Smooth muscle cell (in vitro differentiated cells): Measurements from ENCODE around the gene MAP7. TPM values are rescaled to one million over a fixed set of nuclear protein-coding genes. Genes with fewer than 3 reads are reported as not detected.
A peak's percentile ranks its signal among the peaks of the same experiment; 100 is the strongest.

Experiments
- DNase-seq: peaks from one replicate; lab custom pipeline; 2025; ENCODE audit not compliant: unreplicated experiment; lab: John Stamatoyannopoulos, UW
- H2AFZ ChIP-seq: fragments of 200-600 bp; sonication (generic); 2 replicates; pipeline ENCODE4 v1.6.0; 2016; ENCODE audit warnings: antibody characterized with exemption, low read depth, mild to moderate bottlenecking
- H3F3A ChIP-seq: fragments of 200-600 bp; sonication (generic); 2 replicates; pipeline ENCODE4 v1.6.0; 2017; ENCODE audit warnings: antibody characterized with exemption, low read depth
- H3K27ac ChIP-seq: fragments of 200-600 bp; sonication (generic); 2 replicates; pipeline ENCODE4 v1.5.1; 2016; ENCODE audit warnings: low read depth, mild to moderate bottlenecking
- H3K27me3 ChIP-seq: fragments of 200-600 bp; sonication (generic); 2 replicates; pipeline ENCODE4 v1.6.1; 2016; ENCODE audit warnings: low read depth, mild to moderate bottlenecking
- H3K36me3 ChIP-seq: fragments of 200-600 bp; sonication (generic); 2 replicates; pipeline ENCODE4 v1.5.1; 2016; ENCODE audit warnings: low read depth
- H3K4me1 ChIP-seq: fragments of 200-600 bp; sonication (generic); 2 replicates; pipeline ENCODE4 v1.5.1; 2016; ENCODE audit warnings: low read depth
- H3K4me2 ChIP-seq: fragments of 200-600 bp; sonication (generic); 2 replicates; pipeline ENCODE4 v1.6.0; 2016; ENCODE audit warnings: mild to moderate bottlenecking
- H3K4me3 ChIP-seq: fragments of 200-600 bp; sonication (generic); 2 replicates; pipeline ENCODE4 v1.5.1; 2016; ENCODE audit warnings: mild to moderate bottlenecking
- H3K79me2 ChIP-seq: fragments of 200-600 bp; sonication (generic); 2 replicates; pipeline ENCODE4 v1.6.0; 2016; ENCODE audit warnings: low read depth, mild to moderate bottlenecking
- H3K9ac ChIP-seq: fragments of 200-600 bp; sonication (generic); 2 replicates; pipeline ENCODE4 v1.6.0; 2016; ENCODE audit warnings: low read depth
- H3K9me3 ChIP-seq: fragments of 200-600 bp; sonication (generic); replicated peaks from 2 replicates; pipeline ENCODE4 v1.5.1; 2016; ENCODE audit warnings: low read depth
- H4K20me1 ChIP-seq: fragments of 200-600 bp; sonication (generic); 2 replicates; pipeline ENCODE4 v1.6.0; 2016; ENCODE audit warnings: low read depth
- WGBS: methylation state at CpG from one replicate; pipeline ENCODE4 v1.1.7; 2016; ENCODE audit warnings: low lambda C conversion rate; 5-methylcytosine and 5-hydroxymethylcytosine counted together
- polyA plus RNA-seq: library from polyadenylated mRNA; unstranded; fragments of >200 nt; fragmentation: Nextera tagmentation; extraction: Ambion mirVana; gene quantifications from 2 replicates; pipeline ENCODE4 v1.2.1, GENCODE V29; 2016
- total RNA-seq: library from RNA; depleted of rRNA; stranded (reverse); fragments of >200 nt; gene quantifications from 2 replicates; pipeline ENCODE4 v1.2.3, GENCODE V29; 2014
- TF ChIP-seq, protein P1 (sequence below): fragments of 200-600 bp; sonication (generic); IDR thresholded peaks from 2 replicates; pipeline ENCODE4 v1.5.1; 2017; ENCODE audit warnings: borderline replicate concordance, mild to moderate bottlenecking, antibody characterized with exemption; ENCODE audit not compliant: insufficient read depth, poor library complexity, severe bottlenecking

MAP7 gene
- total and polyA plus RNA-seq, 2 experiments from 2014 or later: 1.6 to 8.2 TPM

DNA sequence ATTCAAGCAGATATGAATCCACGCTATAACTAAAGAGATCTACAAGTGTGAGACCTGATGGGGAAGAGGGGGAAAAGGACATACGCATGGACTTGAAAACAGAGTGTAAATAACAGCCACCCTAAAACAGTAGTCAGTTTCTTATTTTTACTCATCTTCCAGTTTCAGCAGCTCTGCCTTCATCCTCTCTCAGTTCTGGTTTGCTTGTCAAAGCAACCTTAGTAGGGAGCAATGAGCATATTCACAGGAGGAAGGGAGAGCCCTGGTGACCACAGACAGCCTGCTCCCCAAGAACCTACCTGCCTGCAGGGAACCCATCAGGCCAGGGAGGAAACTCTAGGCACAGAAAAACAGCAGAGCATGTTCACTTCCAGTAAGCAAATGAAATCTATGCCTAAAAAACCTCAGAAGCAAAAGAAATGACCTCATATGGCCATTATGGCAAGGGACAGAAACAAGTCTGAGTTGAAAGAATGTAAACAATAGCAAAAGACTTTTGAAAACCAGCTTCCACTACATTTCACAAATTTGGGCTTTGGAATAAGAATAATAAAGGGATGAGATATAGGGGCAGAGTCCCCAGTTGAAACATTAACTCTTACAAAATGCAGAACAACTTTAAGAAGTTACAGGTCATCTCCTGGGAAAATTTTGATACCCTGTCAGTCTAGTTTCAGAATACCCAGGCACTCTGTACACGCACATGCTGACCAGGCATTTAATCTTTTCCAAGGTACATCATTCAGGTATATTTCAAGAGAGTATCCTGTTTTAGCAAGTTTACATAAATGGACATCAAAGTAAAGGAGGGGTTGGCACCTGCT is 139.8 kb downstream of the MAP7 start:
- Histone ChIP-seq H3K4me3 (no peak overlapping the region), H3K9me3 (no peaks in the 10 kb centered on the region), H3F3A (no peaks in the 10 kb centered on the region), H3K27me3 (no peaks in the 10 kb centered on the region), H3K4me2 (peak overlapping the region; percentile 16), H3K79me2 (no peaks in the 10 kb centered on the region), H3K4me1 (no peaks in the 10 kb centered on the region), H3K36me3 (no peaks in the 10 kb centered on the region), H2AFZ (peak overlapping the region; percentile 79), H3K9ac (peak overlapping the region; percentile 3), H3K27ac (peak overlapping the region; percentile 66), H4K20me1 (no peaks in the 10 kb centered on the region)
- WGBS: 97% methylated on average over 3 of the region's 3 CpGs
- no peak for DNase-seq
- TF ChIP-seq, protein P1, sequence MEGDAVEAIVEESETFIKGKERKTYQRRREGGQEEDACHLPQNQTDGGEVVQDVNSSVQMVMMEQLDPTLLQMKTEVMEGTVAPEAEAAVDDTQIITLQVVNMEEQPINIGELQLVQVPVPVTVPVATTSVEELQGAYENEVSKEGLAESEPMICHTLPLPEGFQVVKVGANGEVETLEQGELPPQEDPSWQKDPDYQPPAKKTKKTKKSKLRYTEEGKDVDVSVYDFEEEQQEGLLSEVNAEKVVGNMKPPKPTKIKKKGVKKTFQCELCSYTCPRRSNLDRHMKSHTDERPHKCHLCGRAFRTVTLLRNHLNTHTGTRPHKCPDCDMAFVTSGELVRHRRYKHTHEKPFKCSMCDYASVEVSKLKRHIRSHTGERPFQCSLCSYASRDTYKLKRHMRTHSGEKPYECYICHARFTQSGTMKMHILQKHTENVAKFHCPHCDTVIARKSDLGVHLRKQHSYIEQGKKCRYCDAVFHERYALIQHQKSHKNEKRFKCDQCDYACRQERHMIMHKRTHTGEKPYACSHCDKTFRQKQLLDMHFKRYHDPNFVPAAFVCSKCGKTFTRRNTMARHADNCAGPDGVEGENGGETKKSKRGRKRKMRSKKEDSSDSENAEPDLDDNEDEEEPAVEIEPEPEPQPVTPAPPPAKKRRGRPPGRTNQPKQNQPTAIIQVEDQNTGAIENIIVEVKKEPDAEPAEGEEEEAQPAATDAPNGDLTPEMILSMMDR: no peak

DNA sequence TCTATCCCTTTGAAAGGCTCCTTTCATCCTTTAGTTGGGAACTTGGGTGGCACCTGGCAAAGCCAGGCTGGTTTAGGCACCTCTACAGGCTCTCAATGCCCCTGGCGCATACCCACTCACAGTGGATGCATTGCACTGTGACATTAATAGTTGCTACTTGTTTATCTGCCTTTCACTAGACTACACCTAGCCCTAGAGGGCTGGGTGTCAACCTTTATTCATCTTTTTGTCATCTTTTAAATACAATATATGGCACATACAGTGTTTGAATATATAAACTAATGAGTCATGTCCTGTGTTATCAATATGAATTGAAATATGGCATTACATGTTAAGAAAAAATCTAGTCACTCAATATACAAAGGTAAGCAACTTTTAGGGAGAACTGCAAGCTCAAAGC is 140.6 kb downstream of the MAP7 start:
- TF ChIP-seq, protein P1: no peak
- WGBS: 97% methylated on average over 1 of the region's 1 CpG
- H3K9me3 ChIP-seq: no peaks in the 10 kb centered on the region
- no peak overlapping the region for H3K4me3 ChIP-seq
- DNase-seq: no peak
- peak overlapping the region; percentile 16 for H3K4me2 ChIP-seq
- H3K79me2 ChIP-seq: no peaks in the 10 kb centered on the region
- H3K27ac ChIP-seq: peak overlapping the region; percentile 66
- no peak overlapping the region for H2AFZ ChIP-seq
- H3K4me1 ChIP-seq: no peaks in the 10 kb centered on the region
- no peaks in the 10 kb centered on the region for H3F3A ChIP-seq
- H3K9ac ChIP-seq: no peak overlapping the region
- no peaks in the 10 kb centered on the region for H3K36me3 ChIP-seq
- H3K27me3 ChIP-seq: no peaks in the 10 kb centered on the region
- H4K20me1 ChIP-seq: no peaks in the 10 kb centered on the region

DNA sequence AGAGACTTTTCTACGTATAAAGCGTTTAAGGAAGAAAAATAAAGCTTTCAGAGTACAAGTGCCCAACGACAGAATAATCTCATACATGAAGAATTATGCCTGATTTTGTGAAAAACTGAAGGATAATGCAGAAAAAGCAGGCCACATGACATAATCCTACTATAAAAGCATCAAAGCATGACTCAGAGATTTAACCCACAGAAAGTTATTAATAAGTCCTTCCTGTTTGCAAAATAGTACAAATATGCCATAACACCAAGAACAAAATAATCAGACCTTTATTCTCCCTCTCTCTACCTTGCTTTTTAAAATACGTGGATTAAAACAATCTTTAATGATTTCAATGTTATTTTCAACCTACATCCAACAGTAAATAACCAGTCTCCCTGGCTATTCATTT is 142.0 kb downstream of the MAP7 start:
- H3K9ac ChIP-seq: no peak overlapping the region
- peaks cover 8% of the 10 kb centered on the region for H3F3A ChIP-seq
- no peak overlapping the region for H3K27ac ChIP-seq
- no peaks in the 10 kb centered on the region for H3K27me3 ChIP-seq
- no peaks in the 10 kb centered on the region for H3K9me3 ChIP-seq
- no peak overlapping the region for H2AFZ ChIP-seq
- no peaks in the 10 kb centered on the region for H4K20me1 ChIP-seq
- WGBS: 72% methylated on average over 4 of the region's 4 CpGs
- no peaks in the 10 kb centered on the region for H3K36me3 ChIP-seq
- no peak for DNase-seq
- H3K4me3 ChIP-seq: no peak overlapping the region
- TF ChIP-seq, protein P1: no peak
- H3K4me1 ChIP-seq: no peaks in the 10 kb centered on the region
- no peaks in the 10 kb centered on the region for H3K79me2 ChIP-seq
- H3K4me2 ChIP-seq: peak overlapping the region; percentile 27
